GM13976 (cell line): ENCODE results near the gene HPS3.
"Not testable (repeated sequence)": the region's sequence is repeated elsewhere in the genome, so short reads cannot be mapped to it uniquely, and the experiment has no call there.

ENCODE experiments used
- DNase-seq: peaks from one replicate; pipeline ENCODE4 v3.0.0; 2012; ENCODE audit warnings: low spot score
- CTCF ChIP-seq: IDR thresholded peaks from 2 replicates; pipeline ENCODE4 v1.5.1; 2012; ENCODE audit warnings: borderline replicate concordance, mild to moderate bottlenecking; ENCODE audit not compliant: insufficient read depth; ENCODE audit errors: extremely low read depth, missing control alignments, control extremely low read depth
- in situ Hi-C: fragments of 300-500 bp; cut with MboI; formaldehyde crosslinking; loops from one replicate; pipeline ENCODE4 v1.12.0; 2022; ENCODE audit warnings: low sequenced_read_pairs, mixed read lengths, inconsistent platforms; ENCODE audit not compliant: unreplicated experiment

The HPS3 gene

GRCh38 chr3:149087208-149087607 lies 42.2 kb upstream of the HPS3 start:
- in situ Hi-C loops = no loop called here
- DNase-seq = no peak
- TF ChIP-seq CTCF = no peak

- DNase-seq = no peak
- in situ Hi-C loops = no loop called here
- TF ChIP-seq CTCF = no peak
Observed at GRCh38 chr3:149089395-149089794, 40.0 kb upstream of the HPS3 start.

GRCh38 chr3:149090461-149090860 lies 39.0 kb upstream of the HPS3 start:
- no peak for TF ChIP-seq CTCF
- DNase-seq = no peak
- in situ Hi-C loops = no loop called here

- no peak for TF ChIP-seq CTCF
- DNase-seq = peak; percentile 41
- in situ Hi-C loops = no loop called here
Observed at GRCh38 chr3:149090907-149091306, 38.5 kb upstream of the HPS3 start.

GRCh38 chr3:149091983-149092382 lies 37.5 kb upstream of the HPS3 start:
- no peak for TF ChIP-seq CTCF
- no peak for DNase-seq
- in situ Hi-C loops = no loop called here

GRCh38 chr3:149095487-149095886 lies 34.0 kb upstream of the HPS3 start:
- DNase-seq = peak; percentile 61
- TF ChIP-seq CTCF = no peak
- in situ Hi-C loops = no loop called here

- in situ Hi-C loops, DNase-seq: not testable (repeated sequence)
Observed at GRCh38 chr3:149097987-149098386, 31.5 kb upstream of the HPS3 start.
